Left renal pelvis (tissue), 4 donors: ENCODE results near the gene PCLO. TPM values are rescaled to one million over a fixed set of nuclear protein-coding genes. Genes with fewer than 3 reads are reported as not detected.

Experiments used
- DNase-seq, 4 donors: peaks; one replicate each; pipeline ENCODE4 v3.0.0-alpha.2; 2013; ENCODE audit warnings: low read depth in 4 of 4, low spot score in 3 of 4
- polyA plus RNA-seq, 4 donors: library from polyadenylated mRNA; unstranded; fragments of 120-200 nt; gene quantifications; one replicate each; pipeline ENCODE4 v1.2.1, GENCODE V29; 2013; ENCODE audit not compliant: insufficient read length in 4 of 4

PCLO gene
- polyA plus RNA-seq, 4 donors, result 2.3 to 8.9 (median 8.0) TPM

GRCh38 chr7:82841828-82842227 is 320.9 kb downstream of the PCLO start:
- DNase-seq, result no peak

GRCh38 chr7:82840061-82840460 is 322.6 kb downstream of the PCLO start:
- no peak for DNase-seq

- no peak for DNase-seq
Measured at GRCh38 chr7:82839555-82839954, 323.1 kb downstream of the PCLO start.

- DNase-seq, result no peak
Measured at GRCh38 chr7:82839063-82839462, 323.6 kb downstream of the PCLO start.

- DNase-seq, result no peak
Measured at GRCh38 chr7:82838314-82838713, 324.4 kb downstream of the PCLO start.

- DNase-seq, result no peak
Measured at GRCh38 chr7:82823073-82823472, 339.6 kb downstream of the PCLO start.

GRCh38 chr7:82821037-82821436 is 341.6 kb downstream of the PCLO start:
- no peak for DNase-seq

GRCh38 chr7:82818171-82818570 is 344.5 kb downstream of the PCLO start:
- no peak for DNase-seq

- DNase-seq, result no peak
Measured at GRCh38 chr7:82816272-82816671, 346.4 kb downstream of the PCLO start.

- DNase-seq, result peak; percentile 0 to 29 (median 14)
Measured at GRCh38 chr7:82810558-82811259, 352.0 kb downstream of the PCLO start.

GRCh38 chr7:82808633-82809032 is 354.1 kb downstream of the PCLO start:
- DNase-seq, result no peak

GRCh38 chr7:82805527-82805960 is 357.1 kb downstream of the PCLO start:
- no peak for DNase-seq

GRCh38 chr7:82803411-82803810 is 359.3 kb downstream of the PCLO start:
- DNase-seq, result no peak

GRCh38 chr7:82789883-82790609 is 372.6 kb downstream of the PCLO start:
- no peak for DNase-seq

- no peak for DNase-seq
Measured at GRCh38 chr7:82778021-82778420, 384.7 kb downstream of the PCLO start.

- no peak for DNase-seq
Measured at GRCh38 chr7:82762880-82763279, 399.8 kb downstream of the PCLO start.

- no peak for DNase-seq
Measured at GRCh38 chr7:82760831-82761230, 401.9 kb downstream of the PCLO start.

- DNase-seq, result no peak
Measured at GRCh38 chr7:82760074-82760473, 402.6 kb downstream of the PCLO start.

GRCh38 chr7:82755705-82756551 is 406.8 kb downstream of the PCLO start:
- DNase-seq, result no peak

- DNase-seq, result no peak
Measured at GRCh38 chr7:82750007-82750406, 412.7 kb downstream of the PCLO start.

- no peak for DNase-seq
Measured at GRCh38 chr7:82745820-82746219, 416.9 kb downstream of the PCLO start.
